H1 (cell line): ENCODE measurements around the gene MKRN2OS. TPM values are rescaled to one million over a fixed set of nuclear protein-coding genes. Genes with fewer than 3 reads are reported as not detected.

Experiments used
- CTCF ChIA-PET: fragments of 300-600 bp; sonication (Branson Sonifier 250); formaldehyde crosslinking; loops from one replicate; lab custom pipeline; 2021; ENCODE audit not compliant: partially characterized antibody; lab: Charles Lee
- POLR2A ChIA-PET: fragments of 300-600 bp; sonication (Branson Sonifier 250); formaldehyde crosslinking; loops from one replicate; lab custom pipeline; 2021; ENCODE audit warnings: inconsistent platforms; ENCODE audit not compliant: partially characterized antibody; lab: Charles Lee
- DNase-seq, 2 experiments: peaks; one replicate each; pipeline versions ENCODE4 v3.0.0 to v3.0.0-alpha.2; 2010 to 2022; ENCODE audit warnings: low spot score in 2 of 2, low read depth in 1 of 2, mixed read lengths in 1 of 2
- FAIRE-seq: peaks from 2 replicates; lab custom pipeline; 2011; peaks lifted over from hg19 to GRCh38; lab: Jason Lieb, UNC
- H2AFZ ChIP-seq: 2 replicates; pipeline ENCODE4 v1.8.1; 2012; ENCODE audit warnings: low read length, inconsistent platforms
- H2AK5ac ChIP-seq: 2 replicates; pipeline ENCODE4 v1.6.1; 2013; ENCODE audit warnings: low read depth, low read length
- H2BK120ac ChIP-seq: replicated peaks from 2 replicates; pipeline ENCODE3; 2013; ENCODE audit warnings: low read depth, low read length, inconsistent platforms
- H2BK12ac ChIP-seq: 2 replicates; pipeline ENCODE4 v1.6.1; 2013; ENCODE audit warnings: low read depth, low read length
- H2BK15ac ChIP-seq: 2 replicates; pipeline ENCODE4 v1.6.1; 2013; ENCODE audit warnings: low read length
- H2BK20ac ChIP-seq: 2 replicates; pipeline ENCODE4 v1.6.1; 2013; ENCODE audit warnings: low read length
- H2BK5ac ChIP-seq: 2 replicates; pipeline ENCODE4 v1.6.1; 2013; ENCODE audit warnings: low read depth, low read length
- H3K14ac ChIP-seq: 2 replicates; pipeline ENCODE4 v1.6.1; 2013; ENCODE audit warnings: inconsistent platforms; ENCODE audit not compliant: insufficient read length
- H3K18ac ChIP-seq: 2 replicates; pipeline ENCODE4 v1.6.1; 2013; ENCODE audit warnings: low read length; ENCODE audit errors: extremely low read depth
- H3K23ac ChIP-seq: 2 replicates; pipeline ENCODE4 v1.6.1; 2013; ENCODE audit warnings: inconsistent platforms; ENCODE audit not compliant: insufficient read length
- H3K23me2 ChIP-seq: 2 replicates; pipeline ENCODE4 v1.6.1; 2013; ENCODE audit warnings: low read depth, low read length
- H3K27ac ChIP-seq: 2 replicates; pipeline ENCODE4 v1.6.1; 2011; ENCODE audit warnings: low read depth, low read length, inconsistent platforms
- H3K27me3 ChIP-seq, 4 experiments: replicated peaks in 1 of 4; 1 replicate in 1 of 4; 2 replicates in 3 of 4; pipeline versions ENCODE4 v1.6.1 to v1.8.1; 2011 to 2013; ENCODE audit warnings: low read length in 3 of 4, mild to moderate bottlenecking in 3 of 4, inconsistent platforms in 2 of 4, mixed read lengths in 2 of 4, moderate library complexity in 1 of 4; ENCODE audit not compliant: control insufficient read depth in 3 of 4, insufficient read depth in 3 of 4; ENCODE audit errors: extremely low read depth in 1 of 4
- H3K36me3 ChIP-seq, 4 experiments: 2 replicates each; pipeline versions ENCODE4 v1.6.1 to v1.8.1; 2011 to 2013; ENCODE audit warnings: mild to moderate bottlenecking in 4 of 4, low read length in 3 of 4, moderate library complexity in 2 of 4, control low read depth in 1 of 4, inconsistent platforms in 1 of 4; ENCODE audit not compliant: insufficient read depth in 4 of 4, control insufficient read depth in 2 of 4
- H3K4ac ChIP-seq: replicated peaks from 2 replicates; pipeline ENCODE3; 2013; ENCODE audit warnings: low read length, low read depth, mixed read lengths, inconsistent platforms; ENCODE audit not compliant: insufficient read length
- H3K4me1 ChIP-seq, 4 experiments: replicated peaks in 1 of 4; 1 replicate in 1 of 4; 2 replicates in 3 of 4; pipeline versions ENCODE4 v1.6.1 to v1.8.1; 2011 to 2013; ENCODE audit warnings: low read length in 3 of 4, inconsistent platforms in 2 of 4, mixed read lengths in 1 of 4; ENCODE audit not compliant: insufficient read depth in 4 of 4, control insufficient read depth in 3 of 4
- H3K4me2 ChIP-seq, 2 experiments: 2 replicates each; pipeline versions ENCODE4 v1.6.1 to v1.8.1; 2011 to 2013; ENCODE audit warnings: low read depth in 2 of 2, low read length in 2 of 2, control low read depth in 1 of 2, inconsistent platforms in 1 of 2, mild to moderate bottlenecking in 1 of 2; ENCODE audit not compliant: insufficient read depth in 1 of 2
- H3K4me3 ChIP-seq, 4 experiments: fragments of 200-600, 300-600 bp in 1 of 4; sonication (generic), shearing (Covaris generic), sonication (Bioruptor Twin) in 1 of 4; 2 replicates each; pipeline versions ENCODE4 v1.5.1 to v1.8.1; 2011 to 2016; ENCODE audit warnings: low read length in 4 of 4, low read depth in 3 of 4, control low read depth in 2 of 4, inconsistent platforms in 2 of 4, mild to moderate bottlenecking in 2 of 4, mixed read lengths in 1 of 4, moderate library complexity in 1 of 4; ENCODE audit not compliant: insufficient read depth in 2 of 4; ENCODE audit errors: extremely low read depth in 1 of 4
- H3K56ac ChIP-seq: replicated peaks from 2 replicates; pipeline ENCODE3; 2013; ENCODE audit warnings: low read depth, mild to moderate bottlenecking, mixed read lengths, low read length, inconsistent platforms; ENCODE audit not compliant: insufficient read length
- H3K79me1 ChIP-seq: 2 replicates; pipeline ENCODE4 v1.6.1; 2013; ENCODE audit warnings: low read depth, low read length, control low read depth
- H3K79me2 ChIP-seq, 2 experiments: 2 replicates each; pipeline versions ENCODE4 v1.6.1 to v1.8.1; 2012 to 2013; ENCODE audit warnings: low read length in 2 of 2, mild to moderate bottlenecking in 2 of 2, inconsistent platforms in 1 of 2; ENCODE audit not compliant: insufficient read depth in 2 of 2, control insufficient read depth in 1 of 2
- H3K9ac ChIP-seq, 4 experiments: replicated peaks in 1 of 4; 1 replicate in 1 of 4; 2 replicates in 3 of 4; pipeline versions ENCODE4 v1.6.1 to v1.8.1; 2011 to 2013; ENCODE audit warnings: low read depth in 3 of 4, low read length in 3 of 4, control low read depth in 2 of 4, mild to moderate bottlenecking in 2 of 4, moderate library complexity in 2 of 4, inconsistent platforms in 1 of 4; ENCODE audit errors: extremely low read depth in 1 of 4
- H3K9me3 ChIP-seq, 2 experiments: 2 replicates each; pipeline versions ENCODE4 v1.6.1 to v1.8.1; 2012 to 2013; ENCODE audit warnings: mild to moderate bottlenecking in 2 of 2, moderate library complexity in 2 of 2, control low read depth in 1 of 2, inconsistent platforms in 1 of 2, low read depth in 1 of 2, low read length in 1 of 2, mixed read lengths in 1 of 2; ENCODE audit not compliant: insufficient read depth in 2 of 2
- H4K20me1 ChIP-seq, 2 experiments: replicated peaks in 1 of 2; 2 replicates each; pipeline versions ENCODE3 to v1.8.1; 2011 to 2013; ENCODE audit warnings: inconsistent platforms in 2 of 2, low read length in 2 of 2, mild to moderate bottlenecking in 1 of 2; ENCODE audit not compliant: insufficient read depth in 2 of 2, control insufficient read depth in 1 of 2
- H4K5ac ChIP-seq: 2 replicates; pipeline ENCODE4 v1.6.1; 2013; ENCODE audit warnings: low read length, low read depth, mixed read lengths, inconsistent platforms; ENCODE audit not compliant: insufficient read length
- H4K8ac ChIP-seq: 2 replicates; pipeline ENCODE4 v1.8.0; 2013; ENCODE audit warnings: mild to moderate bottlenecking, moderate library complexity, low read length, inconsistent platforms; ENCODE audit not compliant: insufficient read depth; ENCODE audit errors: extremely low read depth
- H4K91ac ChIP-seq: replicated peaks from 2 replicates; pipeline ENCODE3; 2013; ENCODE audit warnings: low read length, mixed read lengths, inconsistent platforms; ENCODE audit not compliant: insufficient read length
- ASH2L ChIP-seq: fragments of 200-600, 300-600 bp; sonication (generic); IDR thresholded peaks from one replicate; pipeline ENCODE4 v1.7.1; 2017; ENCODE audit warnings: low read length
- CREB1 ChIP-seq: IDR thresholded peaks from 2 replicates; pipeline ENCODE4 v1.6.1; 2012; ENCODE audit warnings: inconsistent platforms
- CTBP2 ChIP-seq: IDR thresholded peaks from 2 replicates; pipeline ENCODE4 v1.7.0; 2011; ENCODE audit warnings: borderline replicate concordance, mild to moderate bottlenecking, moderate library complexity, mixed read lengths, low read length; ENCODE audit not compliant: insufficient read depth, insufficient read length
- GTF2F1 ChIP-seq: IDR thresholded peaks from 2 replicates; pipeline ENCODE4 v1.6.1; 2012; ENCODE audit warnings: low read depth, low read length, improper control_type of control experiment, borderline replicate concordance
- JUN ChIP-seq: IDR thresholded peaks from 2 replicates; pipeline ENCODE4 v1.6.1; 2011; ENCODE audit warnings: low read depth, mild to moderate bottlenecking, improper control_type of control experiment, low read length
- RBBP5 ChIP-seq: IDR thresholded peaks from 2 replicates; pipeline ENCODE4 v1.7.1; 2012; ENCODE audit warnings: low read depth, mild to moderate bottlenecking, inconsistent platforms, low read length, moderate library complexity, borderline replicate concordance
- RNF2 ChIP-seq: fragments of 200-900, 300-1000 bp; sonication (generic); IDR thresholded peaks from 2 replicates; pipeline ENCODE4 v1.7.1; 2016; ENCODE audit warnings: borderline replicate concordance, low read depth, mild to moderate bottlenecking, antibody characterized with exemption, low read length; ENCODE audit not compliant: poor library complexity, severe bottlenecking; ENCODE audit errors: missing control alignments
- SP1 ChIP-seq: IDR thresholded peaks from 2 replicates; pipeline ENCODE4 v1.6.1; 2011; ENCODE audit warnings: low read depth, low read length
- WGBS, 2 experiments: shearing (Covaris generic) in 1 of 2; methylation state at CpG; one replicate each; pipeline versions ENCODE4 v1.1.6 to v1.1.7; 2013 to 2015; ENCODE audit warnings: low lambda C conversion rate in 2 of 2, mixed read lengths in 2 of 2, inconsistent platforms in 1 of 2, low coverage in 1 of 2, missing lambda C conversion rate in 1 of 2; ENCODE audit not compliant: insufficient replicate concordance in 2 of 2, insufficient coverage in 1 of 2, insufficient read length in 1 of 2; ENCODE audit errors: extremely low coverage in 1 of 2, missing lambda C conversion rate in 1 of 2; 5-methylcytosine and 5-hydroxymethylcytosine counted together
- polyA plus RNA-seq, 7 experiments: library from polyadenylated mRNA; depleted of rRNA in 3 of 7; stranded (reverse) in 5 of 7; unstranded in 2 of 7; fragments of >200 nt in 5 of 7; fragments of 200-250 nt in 2 of 7; gene quantifications; 1 replicate in 5 of 7; 2 replicates in 1 of 7; 4 replicates in 1 of 7; pipeline versions ENCODE4 v1.2.1 to v1.2.3, GENCODE V29; 2011 to 2013; ENCODE audit warnings: missing spikeins in 2 of 7, mixed read lengths in 2 of 7
- total RNA-seq: library from RNA; stranded (reverse); fragmentation: NEBNext Ultra II Directional; extraction: Animal tissue kit (Norgen Biotek cat#: 25700); gene quantifications from 2 replicates; pipeline ENCODE4 v1.2.1, GENCODE V29; 2021
- TF ChIP-seq, protein P1 (sequence below): IDR thresholded peaks from 2 replicates; pipeline ENCODE4 v1.6.1; 2012; ENCODE audit warnings: inconsistent platforms
- TF ChIP-seq, protein P2 (sequence below): IDR thresholded peaks from 2 replicates; pipeline ENCODE4 v1.6.1; 2011; ENCODE audit warnings: low read length, improper control_type of control experiment
- TF ChIP-seq, protein P3 (sequence below): IDR thresholded peaks from 2 replicates; pipeline ENCODE4 v1.6.1; 2012; ENCODE audit warnings: inconsistent platforms

The MKRN2OS gene
- total and polyA plus RNA-seq, 2 of the 8 experiments (the other 6 are each of a cell fraction or from before 2014, with no cell fraction given), result 0.15 to 0.41 TPM

DNA sequence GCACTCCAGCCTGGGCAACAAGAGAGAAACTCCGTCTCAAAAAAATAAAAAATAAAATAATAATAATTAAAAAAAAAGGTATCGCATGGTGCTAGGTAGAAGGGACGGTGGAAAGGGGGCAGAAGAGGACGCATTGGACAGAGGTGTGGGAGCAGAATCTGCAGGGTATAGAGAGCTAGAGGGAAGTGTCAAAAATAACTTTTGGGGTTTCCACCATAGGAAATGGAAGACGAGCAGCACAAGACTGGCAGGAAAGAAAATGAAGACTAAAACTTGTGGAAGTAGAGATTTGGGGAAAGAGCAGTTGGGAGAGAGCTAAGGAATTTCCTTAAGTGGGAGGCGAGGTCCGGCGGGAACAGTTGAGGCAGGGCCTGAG lies 11.0 kb upstream of the MKRN2OS start:
- Histone ChIP-seq H4K5ac (no peak overlapping the region), H3K79me1 (peaks cover 6% of the 10 kb centered on the region; the same call in 1 of the 2 replicates), H4K20me1 (peaks cover 3 to 16% of the 10 kb centered on the region in 2 experiments), H3K56ac (no peak overlapping the region), H2BK5ac (no peak overlapping the region), H4K8ac (peak overlapping the region; percentile 92; the same call in 1 of the 2 replicates), H3K27me3 (no peaks in the 10 kb centered on the region), H3K27ac (0 out of 2 replicates have a peak overlapping the region, but pooled peaks have one; percentile 21), H3K23me2 (peaks cover 7% of the 10 kb centered on the region), H3K4me1 (peaks cover 0 to 6% (median 2%) of the 10 kb centered on the region in 4 experiments; a peak in 2 of 7 replicates), H2BK15ac (no peak overlapping the region), H3K4me3 (peak overlapping the region; percentile 78 to 95 (median 85)), H3K18ac (peak overlapping the region; percentile 71), H3K36me3 (no peaks in the 10 kb centered on the region), H3K14ac (no peak overlapping the region), H3K4me2 (peak overlapping the region; percentile 71 to 84), H2BK12ac (no peak overlapping the region), H2BK20ac (no peak overlapping the region), H3K9ac (peak overlapping the region in 3 of 4 experiments; percentile 31 to 93 (median 87); a peak in 4 of 7 replicates), H3K4ac (no peak overlapping the region), H3K9me3 (no peaks in the 10 kb centered on the region), H3K23ac (no peak overlapping the region), H3K79me2 (peaks cover 17 to 41% of the 10 kb centered on the region in 2 experiments), H4K91ac (no peak overlapping the region), H2AK5ac (no peak overlapping the region), H2BK120ac (no peak overlapping the region), H2AFZ (peak overlapping the region; percentile 98)
- 4% methylated on average over 8 of the region's 8 CpGs; no CpG with 5 or more reads in 1 of the 2 experiments for WGBS, 2 experiments
- DNase-seq (no peak), FAIRE-seq (no peak)
- ChIA-PET CTCF (interaction anchor here (0.7 to 3.4 kb wide), 5 partner anchors 11 to 320 kb away, joined by 3 to 12 read pairs (median 3); no protein-coding TSS in a partner anchor), POLR2A (interaction anchor here (0.8 to 3.5 kb wide), 8 partner anchors 9 to 285 kb away, joined by 3 to 21 read pairs (median 3); partner anchors contain the start of genes MKRN2OS, RAF1 and RPL32)
- TF ChIP-seq, protein P1, sequence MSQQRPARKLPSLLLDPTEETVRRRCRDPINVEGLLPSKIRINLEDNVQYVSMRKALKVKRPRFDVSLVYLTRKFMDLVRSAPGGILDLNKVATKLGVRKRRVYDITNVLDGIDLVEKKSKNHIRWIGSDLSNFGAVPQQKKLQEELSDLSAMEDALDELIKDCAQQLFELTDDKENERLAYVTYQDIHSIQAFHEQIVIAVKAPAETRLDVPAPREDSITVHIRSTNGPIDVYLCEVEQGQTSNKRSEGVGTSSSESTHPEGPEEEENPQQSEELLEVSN, result no peak
- TF ChIP-seq GTF2F1 (no peak), RBBP5 (no peak), SP1 (no peak), ASH2L (no peak), RNF2 (no peak), CTBP2 (no peak), JUN (no peak), CREB1 (no peak)
- TF ChIP-seq, protein P2, sequence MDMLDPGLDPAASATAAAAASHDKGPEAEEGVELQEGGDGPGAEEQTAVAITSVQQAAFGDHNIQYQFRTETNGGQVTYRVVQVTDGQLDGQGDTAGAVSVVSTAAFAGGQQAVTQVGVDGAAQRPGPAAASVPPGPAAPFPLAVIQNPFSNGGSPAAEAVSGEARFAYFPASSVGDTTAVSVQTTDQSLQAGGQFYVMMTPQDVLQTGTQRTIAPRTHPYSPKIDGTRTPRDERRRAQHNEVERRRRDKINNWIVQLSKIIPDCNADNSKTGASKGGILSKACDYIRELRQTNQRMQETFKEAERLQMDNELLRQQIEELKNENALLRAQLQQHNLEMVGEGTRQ, result no peak
- TF ChIP-seq, protein P3, sequence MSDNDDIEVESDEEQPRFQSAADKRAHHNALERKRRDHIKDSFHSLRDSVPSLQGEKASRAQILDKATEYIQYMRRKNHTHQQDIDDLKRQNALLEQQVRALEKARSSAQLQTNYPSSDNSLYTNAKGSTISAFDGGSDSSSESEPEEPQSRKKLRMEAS, result no peak
